Neutrophil (primary cell): ENCODE results near the gene DCHS1.
A peak's percentile ranks its signal among the peaks of the same experiment; 100 is the strongest.

ENCODE experiments used
- H3K27ac ChIP-seq: fragments of 200-600 bp; sonication (generic); 2 replicates; pipeline ENCODE4 v1.5.1; 2016; ENCODE audit warnings: mild to moderate bottlenecking, moderate library complexity
- H3K27me3 ChIP-seq: fragments of 200-600 bp; sonication (generic); 2 replicates; pipeline ENCODE4 v1.6.0; 2016; ENCODE audit warnings: mild to moderate bottlenecking
- H3K36me3 ChIP-seq: fragments of 200-600 bp; sonication (generic); 2 replicates; pipeline ENCODE4 v1.5.1; 2017
- H3K4me1 ChIP-seq, 2 experiments: fragments of 200-600 bp in 1 of 2; sonication (generic) in 1 of 2; 1 replicate in 1 of 2; 2 replicates in 1 of 2; pipeline versions ENCODE4 v1.5.1 to v1.6.1; 2013 to 2016; ENCODE audit warnings: low read depth in 1 of 2, low read length in 1 of 2, mild to moderate bottlenecking in 1 of 2, moderate library complexity in 1 of 2; ENCODE audit not compliant: control insufficient read depth in 1 of 2, insufficient read depth in 1 of 2
- H3K4me3 ChIP-seq, 2 experiments: fragments of 200-600 bp in 1 of 2; sonication (generic) in 1 of 2; 1 replicate in 1 of 2; 2 replicates in 1 of 2; pipeline ENCODE4 v1.5.1; 2013 to 2016; ENCODE audit warnings: low read depth in 1 of 2, low read length in 1 of 2, mild to moderate bottlenecking in 1 of 2, moderate library complexity in 1 of 2
- H3K9me3 ChIP-seq: fragments of 200-600 bp; sonication (generic); 2 replicates; pipeline ENCODE4 v1.5.1; 2016
- CTCF ChIP-seq: fragments of 200-600 bp; sonication (generic); IDR thresholded peaks from 2 replicates; pipeline ENCODE4 v1.5.1; 2016; ENCODE audit warnings: antibody characterized with exemption

DCHS1 gene

GRCh38 chr11:6606471-6607189, 49.0 kb downstream of the DCHS1 start:
- Histone ChIP-seq H3K36me3 (peaks cover 46% of the 10 kb centered on the region), H3K9me3 (no peaks in the 10 kb centered on the region), H3K4me1 (peaks cover 72% of the 10 kb centered on the region in 2 experiments), H3K27ac (peak overlapping the region; percentile 98), H3K27me3 (no peaks in the 10 kb centered on the region), H3K4me3 (peak overlapping the region; percentile 6 to 10)
- no peak for TF ChIP-seq CTCF

GRCh38 chr11:6604790-6605189, 50.8 kb downstream of the DCHS1 start:
- peak overlapping the region; percentile 98 for H3K27ac ChIP-seq

GRCh38 chr11:6604081-6604626, 51.5 kb downstream of the DCHS1 start:
- peak overlapping the region; percentile 98 for H3K27ac ChIP-seq
- peaks cover 45% of the 10 kb centered on the region for H3K36me3 ChIP-seq
- H3K27me3 ChIP-seq, result no peaks in the 10 kb centered on the region
- no peaks in the 10 kb centered on the region for H3K9me3 ChIP-seq
- TF ChIP-seq CTCF, result no peak
- H3K4me1 ChIP-seq, result peaks cover 58 to 59% of the 10 kb centered on the region in 2 experiments
- H3K4me3 ChIP-seq, result peak overlapping the region; percentile 95

More at GRCh38 chr11:6604790-6605189, 50.8 kb downstream of the DCHS1 start:
- H3K36me3 ChIP-seq, result peaks cover 45% of the 10 kb centered on the region
- H3K27me3 ChIP-seq, result no peaks in the 10 kb centered on the region
- peak overlapping the region; percentile 95 for H3K4me3 ChIP-seq
- H3K9me3 ChIP-seq, result no peaks in the 10 kb centered on the region
- H3K4me1 ChIP-seq, result peaks cover 58 to 59% of the 10 kb centered on the region in 2 experiments
- no peak for TF ChIP-seq CTCF

GRCh38 chr11:6603287-6604080, 52.1 kb downstream of the DCHS1 start, which contains the start of the genes ILK and RRP8:
ILK (plus strand) TSS chr11:6603774; CDS start chr11:6604272, 498 bp downstream.
RRP8 (minus strand) TSS chr11:6603616; CDS start chr11:6603502, 114 bp downstream.
- peak; percentile 70 for TF ChIP-seq CTCF
- Histone ChIP-seq H3K27me3 (no peaks in the 10 kb centered on the region), H3K36me3 (peaks cover 45% of the 10 kb centered on the region), H3K4me1 (peaks cover 58 to 59% of the 10 kb centered on the region in 2 experiments), H3K4me3 (peak within 1 kb of the TSS; percentile 95), H3K9me3 (no peaks in the 10 kb centered on the region), H3K27ac (peak within 1 kb of the TSS; percentile 98)

GRCh38 chr11:6602096-6602940, 53.3 kb downstream of the DCHS1 start:
- H3K27me3 ChIP-seq, result no peaks in the 10 kb centered on the region
- peaks cover 51 to 54% of the 10 kb centered on the region in 2 experiments for H3K4me1 ChIP-seq
- peak overlapping the region; percentile 95 for H3K4me3 ChIP-seq
- H3K9me3 ChIP-seq, result no peaks in the 10 kb centered on the region
- peak overlapping the region; percentile 98 for H3K27ac ChIP-seq
- no peak for TF ChIP-seq CTCF
- H3K36me3 ChIP-seq, result peaks cover 39% of the 10 kb centered on the region
